Neural progenitor cell (in vitro differentiated cells): Measurements from ENCODE around the gene PAQR4.
A peak's percentile ranks its signal among the peaks of the same experiment; 100 is the strongest.

Experiments used
- EZH2 ChIP-seq: fragments of 200-600 bp; sonication (generic); IDR thresholded peaks from 2 replicates; pipeline ENCODE4 v1.6.1; 2017; ENCODE audit warnings: antibody characterized with exemption, mild to moderate bottlenecking, moderate library complexity
- EZH2phosphoT487 ChIP-seq: fragments of 200-600 bp; sonication (generic); IDR thresholded peaks from 2 replicates; pipeline ENCODE4 v1.6.1; 2017; ENCODE audit warnings: antibody characterized with exemption
- TF ChIP-seq, protein P1 (sequence below): fragments of 200-600 bp; sonication (generic); IDR thresholded peaks from 2 replicates; pipeline ENCODE4 v1.5.1; 2017; ENCODE audit warnings: antibody characterized with exemption, mild to moderate bottlenecking

- TF ChIP-seq, protein P1, sequence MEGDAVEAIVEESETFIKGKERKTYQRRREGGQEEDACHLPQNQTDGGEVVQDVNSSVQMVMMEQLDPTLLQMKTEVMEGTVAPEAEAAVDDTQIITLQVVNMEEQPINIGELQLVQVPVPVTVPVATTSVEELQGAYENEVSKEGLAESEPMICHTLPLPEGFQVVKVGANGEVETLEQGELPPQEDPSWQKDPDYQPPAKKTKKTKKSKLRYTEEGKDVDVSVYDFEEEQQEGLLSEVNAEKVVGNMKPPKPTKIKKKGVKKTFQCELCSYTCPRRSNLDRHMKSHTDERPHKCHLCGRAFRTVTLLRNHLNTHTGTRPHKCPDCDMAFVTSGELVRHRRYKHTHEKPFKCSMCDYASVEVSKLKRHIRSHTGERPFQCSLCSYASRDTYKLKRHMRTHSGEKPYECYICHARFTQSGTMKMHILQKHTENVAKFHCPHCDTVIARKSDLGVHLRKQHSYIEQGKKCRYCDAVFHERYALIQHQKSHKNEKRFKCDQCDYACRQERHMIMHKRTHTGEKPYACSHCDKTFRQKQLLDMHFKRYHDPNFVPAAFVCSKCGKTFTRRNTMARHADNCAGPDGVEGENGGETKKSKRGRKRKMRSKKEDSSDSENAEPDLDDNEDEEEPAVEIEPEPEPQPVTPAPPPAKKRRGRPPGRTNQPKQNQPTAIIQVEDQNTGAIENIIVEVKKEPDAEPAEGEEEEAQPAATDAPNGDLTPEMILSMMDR, result no peak
- TF ChIP-seq EZH2phosphoT487 (peak; percentile 47), EZH2 (no peak)
Observed at GRCh38 chr16:2964475-2965336, 4.4 kb upstream of the PAQR4 start.
